Raji (cell line): ENCODE data around the gene PLXNA2.

Source experiments
- POLR2A ChIP-seq: IDR thresholded peaks from 2 replicates; pipeline ENCODE4 v1.6.1; 2011; ENCODE audit warnings: low read depth, low read length, control low read depth; ENCODE audit not compliant: insufficient read depth

The PLXNA2 gene

GRCh38 chr1:208098773-208099172 lies 145.4 kb downstream of the PLXNA2 start:
- no peak for TF ChIP-seq POLR2A

- TF ChIP-seq POLR2A, result no peak
Measured at GRCh38 chr1:208093754-208094719, 150.1 kb downstream of the PLXNA2 start.

DNA sequence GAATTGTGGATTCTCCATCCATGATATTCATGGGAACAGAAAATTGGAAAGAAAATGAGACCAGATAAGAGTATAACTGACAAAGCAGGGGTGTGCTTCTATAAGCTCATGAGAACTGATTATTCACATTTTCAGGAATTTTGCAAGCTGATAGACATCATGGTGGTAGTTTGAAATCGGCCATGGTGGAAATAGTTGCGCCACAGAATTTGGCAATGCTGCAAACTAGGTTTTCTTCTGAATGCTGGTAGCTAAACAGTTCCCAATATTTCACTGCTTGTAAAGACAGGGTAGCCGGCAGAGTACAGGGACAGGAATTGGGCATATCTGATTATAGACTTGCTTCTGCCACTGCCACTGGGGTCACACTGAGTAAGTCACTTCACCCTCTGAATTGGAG lies 151.1 kb downstream of the PLXNA2 start:
- TF ChIP-seq POLR2A, result no peak

- TF ChIP-seq POLR2A, result no peak
Measured at GRCh38 chr1:208090388-208091301, 153.5 kb downstream of the PLXNA2 start.

DNA sequence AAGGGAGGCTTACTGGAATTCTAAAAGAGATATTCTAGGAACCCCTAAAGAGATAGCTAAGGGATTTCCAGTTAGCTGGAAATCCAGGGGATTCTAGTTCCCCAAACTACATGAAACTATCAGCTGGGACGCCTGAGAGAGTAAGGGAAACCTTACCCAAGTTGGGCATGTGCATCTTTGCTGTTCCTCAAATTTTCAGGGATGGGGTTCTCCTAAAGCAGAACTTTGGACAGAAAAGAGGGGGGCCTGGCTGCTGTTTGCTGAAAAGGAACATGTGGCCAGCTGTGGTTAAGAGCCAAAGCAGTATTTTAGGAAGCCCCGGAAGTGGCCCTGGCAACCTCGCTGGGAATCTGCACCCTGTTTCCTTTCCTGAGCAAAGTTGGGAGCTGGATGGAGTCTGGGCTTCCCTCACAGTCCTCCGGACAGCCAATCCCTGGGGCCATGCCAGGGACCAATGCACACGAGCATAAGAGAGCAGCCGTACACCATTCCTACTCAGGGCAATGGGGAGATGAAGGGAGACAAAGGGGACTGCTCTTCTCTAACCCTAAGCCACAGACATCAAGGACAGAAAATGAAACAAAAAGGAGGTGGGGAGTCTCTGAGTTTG lies 154.3 kb downstream of the PLXNA2 start:
- no peak for TF ChIP-seq POLR2A

DNA sequence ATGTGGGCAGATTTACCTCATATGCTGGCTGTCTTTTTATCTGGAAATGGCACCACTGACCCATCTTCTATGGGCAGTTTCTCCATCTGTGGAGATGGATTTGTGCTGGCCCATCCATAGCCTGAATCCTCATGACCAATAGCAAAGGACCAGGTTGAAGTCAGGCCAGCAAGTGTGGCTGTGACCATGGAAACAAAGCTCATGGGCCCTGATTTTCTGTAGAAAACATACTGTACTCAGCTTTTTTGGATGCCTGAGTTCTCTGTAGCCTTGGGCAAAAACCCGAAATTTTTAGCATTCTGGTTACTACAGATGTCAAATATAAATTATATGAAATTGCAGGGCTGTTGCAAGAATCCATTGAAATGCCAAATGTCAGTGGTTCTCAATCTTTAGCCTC lies 155.0 kb downstream of the PLXNA2 start:
- no peak for TF ChIP-seq POLR2A

DNA sequence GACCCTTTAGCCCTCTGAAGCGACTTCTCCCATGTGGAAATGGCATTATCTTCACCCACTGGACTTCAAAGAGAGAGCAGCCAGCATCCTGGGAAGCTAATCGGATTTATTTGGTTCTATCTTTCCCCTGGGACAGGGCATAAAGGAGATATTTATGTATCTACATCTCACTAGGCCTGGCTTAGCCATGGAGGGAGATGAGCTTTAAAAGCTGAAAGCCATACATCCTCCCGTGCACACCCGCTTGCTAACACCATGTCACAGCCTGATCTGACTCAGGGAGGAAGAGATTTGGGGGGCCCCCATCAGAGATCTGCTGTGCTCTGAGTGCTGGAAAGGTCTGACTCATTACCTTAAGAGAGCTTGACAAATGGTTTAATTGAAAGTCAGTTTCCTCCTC lies 155.9 kb downstream of the PLXNA2 start:
- no peak for TF ChIP-seq POLR2A

GRCh38 chr1:208085655-208086515 lies 158.3 kb downstream of the PLXNA2 start:
- TF ChIP-seq POLR2A, result no peak

DNA sequence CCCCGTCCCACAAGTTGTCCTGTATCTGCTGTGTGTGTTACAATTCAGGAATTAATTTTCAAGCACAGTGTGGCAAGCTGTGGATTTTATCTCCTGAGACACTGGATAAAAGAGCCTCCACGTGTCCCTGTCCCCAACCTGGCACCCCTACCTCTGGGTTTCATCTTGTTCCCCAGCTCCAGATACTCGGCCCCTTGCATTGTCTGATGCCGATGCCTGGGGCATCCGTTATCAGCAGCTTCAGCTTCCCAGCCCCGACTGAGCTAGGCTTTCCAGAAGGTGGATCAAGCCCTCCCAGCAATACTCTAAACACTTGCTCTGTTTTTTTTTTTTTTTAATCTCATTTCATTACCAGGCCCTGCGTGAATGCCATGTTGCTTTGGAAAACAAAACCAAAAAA lies 159.4 kb downstream of the PLXNA2 start:
- TF ChIP-seq POLR2A, result no peak

GRCh38 chr1:208084220-208084619 lies 160.0 kb downstream of the PLXNA2 start:
- TF ChIP-seq POLR2A, result no peak

GRCh38 chr1:208083715-208084085 lies 160.5 kb downstream of the PLXNA2 start:
- no peak for TF ChIP-seq POLR2A

GRCh38 chr1:208083016-208083714 lies 161.0 kb downstream of the PLXNA2 start:
- no peak for TF ChIP-seq POLR2A

DNA sequence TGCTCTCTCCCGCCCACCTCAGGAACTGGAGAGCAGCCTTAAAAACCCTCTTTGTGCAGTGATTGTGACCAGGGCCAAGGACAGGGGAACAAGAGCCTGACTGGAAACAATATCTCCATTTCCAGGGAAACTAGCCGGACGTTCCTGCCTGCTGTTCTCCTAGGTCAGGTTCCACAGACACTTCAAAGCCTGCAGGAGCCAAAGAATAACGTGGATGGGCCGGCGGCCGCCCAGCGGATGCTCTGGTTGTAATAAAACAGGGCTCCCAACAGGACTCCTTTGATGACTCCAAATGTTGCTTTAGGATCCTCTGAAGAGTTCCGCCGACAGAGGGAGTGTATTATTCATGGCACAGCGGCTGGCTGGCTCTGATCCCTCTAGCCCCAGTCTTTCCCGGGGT lies 162.2 kb downstream of the PLXNA2 start:
- TF ChIP-seq POLR2A, result no peak
